ENCODE measurements around the gene IMMP1L. TPM values are rescaled to one million over a fixed set of nuclear protein-coding genes. Genes with fewer than 3 reads are reported as not detected.
A peak's percentile ranks its signal among the peaks of the same experiment; 100 is the strongest.

Gene IMMP1L
- polyA plus RNA-seq, 1 donor (not counting 4 experiments of a cell fraction or from before 2014, with no cell fraction given) = 39.8 TPM

- H3K36me3 ChIP-seq (ENCODE audit: control insufficient read depth in 2 of 2, extremely low read depth in 1 of 2, insufficient read depth in 2 of 2, low read length in 2 of 2) = no peaks in the 10 kb centered on the region
- H3K4me2 ChIP-seq (ENCODE audit: control insufficient read depth, extremely low read depth, insufficient read depth, low read depth, low read length) = no peak overlapping the region
- TF ChIP-seq CTCF (optimal IDR thresholded peaks at IDR 0.05 in 1 of 3, IDR thresholded peaks at IDR 0.05 in 1 of 3, conservative IDR thresholded peaks at IDR 0.05 in 1 of 3; ENCODE audit: extremely low read depth in 1 of 3, insufficient read depth in 2 of 3, low read length in 3 of 3) (peak in 2 of 3 experiments; percentile 24 to 36), EZH2 (IDR thresholded peaks at IDR 0.05; ENCODE audit: low read length) (no peak)
- H4K20me1 ChIP-seq (ENCODE audit: control insufficient read depth, extremely low read depth, insufficient read depth, low read length) = no peaks in the 10 kb centered on the region
- no peak overlapping the region for H3K27ac ChIP-seq (ENCODE audit: control insufficient read depth, insufficient read depth, low read length)
- H3K9ac ChIP-seq (ENCODE audit: control insufficient read depth, extremely low read depth, insufficient read depth, low read length) = no peak overlapping the region
- dilution Hi-C loops (cut with MboI; ENCODE audit: extremely low pct_ligation_motif_present, low sequenced_read_pairs) = no loop called here
- peak; percentile 4 for DNase-seq (ENCODE audit: low read depth, low spot score)
- H3K9me3 ChIP-seq (ENCODE audit: control insufficient read depth, low read depth, low read length) = no peaks in the 10 kb centered on the region
- no peaks in the 10 kb centered on the region for H3K27me3 ChIP-seq (ENCODE audit: control insufficient read depth, extremely low read depth, insufficient read depth, low read length)
- peaks cover 2% of the 10 kb centered on the region for H3K79me2 ChIP-seq (ENCODE audit: control insufficient read depth, insufficient read depth, low read length)
- FAIRE-seq = peak; percentile 75
- no peak overlapping the region for H3K4me3 ChIP-seq (ENCODE audit: control insufficient read depth in 2 of 3, extremely low read depth in 1 of 3, insufficient read depth in 2 of 3, low read depth in 1 of 3, low read length in 3 of 3)
- no peaks in the 10 kb centered on the region for H3K4me1 ChIP-seq (ENCODE audit: control insufficient read depth, extremely low read depth, insufficient read depth, low read length)
- H2AFZ ChIP-seq (ENCODE audit: control insufficient read depth, low read length) = no peak overlapping the region
- no peaks in the 10 kb centered on the region for H3K9me1 ChIP-seq (ENCODE audit: control insufficient read depth, extremely low read depth, insufficient read depth, low read length)
Observed at GRCh38 chr11:31487848-31488247, 21.6 kb downstream of the IMMP1L start.

- H4K20me1 ChIP-seq (ENCODE audit: control insufficient read depth, extremely low read depth, insufficient read depth, low read length) = no peaks in the 10 kb centered on the region
- H3K9me1 ChIP-seq (ENCODE audit: control insufficient read depth, extremely low read depth, insufficient read depth, low read length) = no peaks in the 10 kb centered on the region
- dilution Hi-C loops (cut with MboI; ENCODE audit: extremely low pct_ligation_motif_present, low sequenced_read_pairs) = no loop called here
- DNase-seq (ENCODE audit: low read depth, low spot score) (no peak), FAIRE-seq (no peak)
- H3K9ac ChIP-seq (ENCODE audit: control insufficient read depth, extremely low read depth, insufficient read depth, low read length) = no peak overlapping the region
- H3K4me1 ChIP-seq (ENCODE audit: control insufficient read depth, extremely low read depth, insufficient read depth, low read length) = no peaks in the 10 kb centered on the region
- H3K27me3 ChIP-seq (ENCODE audit: control insufficient read depth, extremely low read depth, insufficient read depth, low read length) = no peaks in the 10 kb centered on the region
- no peaks in the 10 kb centered on the region for H3K36me3 ChIP-seq (ENCODE audit: control insufficient read depth in 2 of 2, extremely low read depth in 1 of 2, insufficient read depth in 2 of 2, low read length in 2 of 2)
- no peak overlapping the region for H3K4me2 ChIP-seq (ENCODE audit: control insufficient read depth, extremely low read depth, insufficient read depth, low read depth, low read length)
- H3K9me3 ChIP-seq (ENCODE audit: control insufficient read depth, low read depth, low read length) = no peaks in the 10 kb centered on the region
- H3K79me2 ChIP-seq (ENCODE audit: control insufficient read depth, insufficient read depth, low read length) = peaks cover 2% of the 10 kb centered on the region
- no peak overlapping the region for H2AFZ ChIP-seq (ENCODE audit: control insufficient read depth, low read length)
- TF ChIP-seq CTCF (optimal IDR thresholded peaks at IDR 0.05 in 1 of 3, IDR thresholded peaks at IDR 0.05 in 1 of 3, conservative IDR thresholded peaks at IDR 0.05 in 1 of 3; ENCODE audit: extremely low read depth in 1 of 3, insufficient read depth in 2 of 3, low read length in 3 of 3) = no peak
- no peak for TF ChIP-seq EZH2 (IDR thresholded peaks at IDR 0.05; ENCODE audit: low read length)
- H3K27ac ChIP-seq (ENCODE audit: control insufficient read depth, insufficient read depth, low read length) = no peak overlapping the region
- no peak overlapping the region for H3K4me3 ChIP-seq (ENCODE audit: control insufficient read depth in 2 of 3, extremely low read depth in 1 of 3, insufficient read depth in 2 of 3, low read depth in 1 of 3, low read length in 3 of 3)
Observed at GRCh38 chr11:31484497-31484896, 24.9 kb downstream of the IMMP1L start.
